GM21717 (cell line): ENCODE measurements around the gene GRK4.
A peak's percentile ranks its signal among the peaks of the same experiment; 100 is the strongest.
"Not testable (repeated sequence)": the region's sequence is repeated elsewhere in the genome, so short reads cannot be mapped to it uniquely, and the experiment has no call there.

ENCODE experiments used
- ATAC-seq: cut with Tn5 transposase; IDR thresholded peaks from one replicate; pipeline ENCODE4 v1.9.1; 2021; ENCODE audit warnings: mild to moderate bottlenecking, moderate library complexity; ENCODE audit not compliant: unreplicated experiment

GRK4 gene

GRCh38 chr4:2930758-2931511, 32.4 kb upstream of the GRK4 start:
- ATAC-seq, result no peak

- no peak for ATAC-seq
These were observed 31.7 kb upstream of the GRK4 start for GRCh38 chr4:2931512-2932301.

DNA sequence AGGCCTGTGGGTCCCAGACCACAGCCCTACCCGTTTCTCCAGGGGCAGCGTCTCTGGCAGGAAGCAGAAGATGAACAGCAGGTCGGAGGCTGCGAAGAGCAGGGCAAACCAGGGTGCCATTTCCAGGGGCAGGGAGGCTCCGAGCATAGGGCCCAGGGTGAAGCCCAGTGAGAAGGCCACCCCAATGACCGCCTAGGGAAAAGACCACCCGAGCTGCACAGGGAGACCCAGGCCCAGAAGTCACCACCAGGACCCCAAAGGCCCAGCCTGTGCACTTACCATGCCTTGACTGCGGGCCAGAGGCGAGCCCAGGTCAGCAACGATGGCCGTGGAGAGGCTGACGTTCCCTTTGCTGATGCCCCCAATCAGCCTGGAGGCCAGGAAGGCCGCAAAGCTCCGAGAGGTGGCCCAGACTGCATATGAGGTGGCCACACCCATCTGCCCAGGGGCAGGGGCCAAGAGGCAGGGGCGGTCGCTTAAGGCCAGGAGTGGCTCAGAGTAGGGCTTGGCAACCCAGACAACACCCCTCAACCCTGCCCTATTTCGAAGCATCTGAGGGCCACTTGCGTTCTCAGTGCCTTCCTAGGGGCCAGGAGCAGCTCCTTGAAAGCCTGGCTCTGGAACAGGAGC, 30.9 kb upstream of the GRK4 start:
- ATAC-seq, result no peak

GRCh38 chr4:2932951-2933565, 30.3 kb upstream of the GRK4 start:
- no peak for ATAC-seq

DNA sequence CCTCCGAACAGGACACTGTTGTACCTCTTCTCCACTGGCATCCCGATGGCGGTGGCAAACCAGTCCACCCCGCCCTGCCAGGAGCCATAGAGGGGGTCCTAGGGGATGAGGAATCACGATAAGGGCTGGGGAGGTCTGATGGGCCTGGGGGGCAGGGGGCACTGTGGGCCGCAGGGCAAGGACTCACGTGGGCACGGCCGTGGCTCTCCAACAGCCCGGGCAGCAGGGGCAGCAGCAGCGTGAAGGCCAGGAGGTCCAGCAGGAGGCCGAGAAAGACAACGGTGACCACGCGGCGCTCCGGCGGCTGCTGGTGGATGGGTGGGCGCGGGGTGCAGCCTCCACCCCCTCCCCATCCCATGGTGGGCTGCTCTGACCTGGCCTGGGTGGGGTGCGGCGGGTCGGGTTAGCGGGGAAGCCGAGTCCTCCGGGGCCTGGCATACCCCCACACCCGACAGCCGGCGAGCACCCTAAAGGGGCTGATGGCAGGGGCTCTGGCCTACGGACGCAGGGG, 29.8 kb upstream of the GRK4 start:
- ATAC-seq, result no peak

DNA sequence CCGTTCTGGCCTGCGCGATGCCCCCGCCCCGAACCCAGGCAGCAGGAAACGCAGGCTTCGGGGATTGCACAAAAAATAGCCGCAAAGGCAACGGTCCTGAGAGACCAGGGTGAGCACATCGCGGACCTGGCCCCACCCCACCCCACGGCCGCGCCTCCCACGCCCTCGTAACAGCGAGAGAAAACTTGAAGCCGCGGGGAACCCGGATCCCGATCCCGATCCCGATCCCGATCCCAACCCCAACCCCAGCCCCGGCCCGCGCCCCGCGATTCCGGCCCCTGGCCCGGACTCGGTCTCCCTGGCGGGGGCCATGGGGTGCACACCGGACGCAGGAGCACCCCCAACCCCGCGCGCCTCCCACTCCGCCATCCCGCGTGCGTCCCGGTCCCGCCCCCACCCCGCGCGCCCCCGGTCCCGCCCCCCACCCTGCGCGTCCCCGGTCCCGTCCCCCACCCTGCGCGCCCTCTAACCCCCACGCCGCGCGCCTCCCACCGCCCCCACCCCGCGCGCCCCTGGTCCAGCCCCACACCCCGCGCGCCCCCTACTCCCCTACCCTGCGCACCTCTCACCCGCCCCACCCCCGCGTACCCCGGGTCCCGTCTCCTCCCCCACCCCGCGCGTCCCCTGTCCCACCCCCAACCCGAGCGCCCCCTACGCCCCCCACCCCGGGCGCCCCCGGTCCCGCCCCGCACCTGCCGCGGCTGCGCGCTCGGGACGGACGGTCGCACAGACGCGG, 29.1 kb upstream of the GRK4 start:
- ATAC-seq, result no peak

DNA sequence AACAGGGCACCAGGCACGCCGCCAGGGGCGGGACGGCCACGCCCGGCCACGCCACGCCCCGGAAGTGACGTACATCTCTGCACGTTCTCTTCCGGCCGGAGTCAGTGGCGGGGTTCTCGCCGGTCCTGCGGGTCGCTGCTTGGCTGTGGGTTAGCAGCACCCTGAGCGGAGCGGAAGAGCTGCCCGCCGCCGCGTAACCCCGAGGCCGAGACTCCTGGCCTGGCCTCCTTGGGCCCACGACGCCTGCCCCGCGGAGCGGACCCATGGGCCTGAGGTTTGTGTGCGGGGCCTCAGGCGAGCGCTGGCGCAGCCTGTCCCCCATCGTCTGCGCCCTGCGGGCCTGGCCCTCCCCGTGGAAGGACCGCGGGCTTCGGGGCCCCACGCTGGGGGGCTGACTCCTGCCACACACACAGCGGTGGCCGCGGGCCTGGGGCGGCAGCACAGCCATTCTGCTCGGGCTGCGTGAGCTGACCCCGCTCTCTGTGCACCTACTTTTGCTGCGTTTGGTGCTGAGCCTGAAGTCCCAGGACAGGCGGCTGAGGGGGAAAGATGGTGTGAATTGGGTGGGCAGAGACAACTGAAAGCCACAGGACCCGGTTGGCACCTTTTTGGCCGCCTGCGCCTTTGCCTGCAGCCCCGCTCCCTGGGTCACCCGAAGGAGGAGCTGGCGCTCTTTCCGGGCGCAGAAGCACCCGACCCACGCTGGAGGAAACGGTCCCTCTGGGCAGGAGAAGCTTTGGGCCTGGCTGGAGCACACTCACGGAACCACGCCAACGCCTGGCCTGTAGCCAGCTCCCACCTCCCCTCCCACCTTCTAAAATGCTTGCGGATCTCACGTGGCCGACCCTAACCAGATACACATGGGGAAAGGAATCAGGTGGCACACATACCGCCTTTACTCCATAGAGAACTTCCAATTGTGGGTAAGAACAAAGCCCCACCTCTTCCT, 28.3 kb upstream of the GRK4 start:
- ATAC-seq, result peak; percentile 29

GRCh38 chr4:2935762-2936743, 27.3 kb upstream of the GRK4 start:
- ATAC-seq, result no peak

GRCh38 chr4:2936773-2937145, 26.6 kb upstream of the GRK4 start:
- ATAC-seq, result no peak

DNA sequence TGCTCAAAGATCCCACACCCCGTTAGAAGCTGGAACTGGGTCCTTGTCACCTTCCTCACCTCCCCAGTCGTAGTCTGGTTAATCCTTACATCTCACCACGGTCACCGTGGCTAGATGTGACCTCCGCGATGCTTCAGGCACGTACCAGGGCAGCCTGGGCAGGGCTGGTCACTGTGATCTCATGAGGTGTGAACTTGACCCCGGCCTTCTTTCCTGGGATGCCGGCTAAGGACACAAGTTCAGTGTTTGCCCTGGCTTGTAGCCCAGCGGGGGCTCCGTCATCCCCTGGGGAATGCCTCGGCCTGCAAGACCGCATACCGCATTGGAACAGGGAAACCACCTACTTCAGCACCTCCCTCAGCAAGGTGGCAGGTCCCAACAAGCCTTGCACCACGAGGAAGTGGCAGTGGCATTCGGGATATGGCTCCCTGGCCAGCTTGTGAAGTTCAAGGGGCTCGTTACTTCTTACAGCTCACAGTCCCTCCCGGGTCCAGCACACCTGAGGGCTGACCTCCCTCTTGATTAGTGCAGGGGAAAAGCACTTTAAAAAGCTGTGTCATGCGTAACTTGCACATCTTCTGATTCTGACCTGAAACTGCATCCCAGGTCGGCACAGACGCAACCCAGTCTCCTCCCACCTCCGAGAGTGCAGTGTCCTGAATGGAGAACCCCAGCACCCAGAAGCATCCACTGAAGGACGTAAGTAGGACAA, 26.1 kb upstream of the GRK4 start:
- ATAC-seq, result no peak

DNA sequence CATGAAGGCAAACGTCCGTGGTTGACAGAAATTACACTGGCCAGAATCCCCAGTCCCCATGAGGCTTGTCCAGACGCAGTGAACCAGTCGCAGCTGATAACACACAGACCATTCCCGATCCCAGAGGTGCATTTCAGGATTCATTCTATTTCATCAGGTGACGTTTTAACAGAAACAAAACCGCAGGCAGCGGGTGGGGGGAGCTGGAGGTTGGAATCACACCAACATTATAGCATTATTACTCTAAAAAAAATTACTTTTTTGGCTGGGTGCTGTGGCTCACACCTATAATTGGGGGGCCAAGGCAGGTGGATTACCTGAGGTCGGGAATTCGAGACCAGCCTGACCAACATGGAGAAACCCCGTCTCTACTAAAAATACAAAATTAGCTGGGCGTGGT, 25.4 kb upstream of the GRK4 start:
- no peak for ATAC-seq

- not testable (repeated sequence) for ATAC-seq
These were observed 25.0 kb upstream of the GRK4 start for GRCh38 chr4:2938411-2938810.

DNA sequence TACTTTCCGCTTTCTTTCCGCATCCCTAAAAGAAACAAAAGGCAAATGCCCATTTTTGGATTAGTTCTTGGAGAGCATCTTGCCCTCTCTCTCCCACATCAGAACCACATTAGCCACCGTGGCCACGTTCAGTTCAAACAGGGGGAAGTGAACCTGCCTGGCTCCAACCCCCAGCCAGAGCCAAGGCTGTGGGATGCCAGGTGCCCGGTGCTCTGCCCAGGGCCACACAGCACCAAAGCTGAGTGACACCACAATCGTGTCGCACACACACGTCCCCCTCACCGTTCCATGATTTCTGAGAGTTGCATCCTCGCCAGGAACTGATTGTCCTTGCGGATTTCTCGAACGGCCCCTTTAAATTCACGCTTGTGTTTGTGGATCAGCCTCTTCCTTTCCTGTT, 24.5 kb upstream of the GRK4 start:
- no peak for ATAC-seq

GRCh38 chr4:2939383-2940243, 23.8 kb upstream of the GRK4 start:
- ATAC-seq, result no peak

DNA sequence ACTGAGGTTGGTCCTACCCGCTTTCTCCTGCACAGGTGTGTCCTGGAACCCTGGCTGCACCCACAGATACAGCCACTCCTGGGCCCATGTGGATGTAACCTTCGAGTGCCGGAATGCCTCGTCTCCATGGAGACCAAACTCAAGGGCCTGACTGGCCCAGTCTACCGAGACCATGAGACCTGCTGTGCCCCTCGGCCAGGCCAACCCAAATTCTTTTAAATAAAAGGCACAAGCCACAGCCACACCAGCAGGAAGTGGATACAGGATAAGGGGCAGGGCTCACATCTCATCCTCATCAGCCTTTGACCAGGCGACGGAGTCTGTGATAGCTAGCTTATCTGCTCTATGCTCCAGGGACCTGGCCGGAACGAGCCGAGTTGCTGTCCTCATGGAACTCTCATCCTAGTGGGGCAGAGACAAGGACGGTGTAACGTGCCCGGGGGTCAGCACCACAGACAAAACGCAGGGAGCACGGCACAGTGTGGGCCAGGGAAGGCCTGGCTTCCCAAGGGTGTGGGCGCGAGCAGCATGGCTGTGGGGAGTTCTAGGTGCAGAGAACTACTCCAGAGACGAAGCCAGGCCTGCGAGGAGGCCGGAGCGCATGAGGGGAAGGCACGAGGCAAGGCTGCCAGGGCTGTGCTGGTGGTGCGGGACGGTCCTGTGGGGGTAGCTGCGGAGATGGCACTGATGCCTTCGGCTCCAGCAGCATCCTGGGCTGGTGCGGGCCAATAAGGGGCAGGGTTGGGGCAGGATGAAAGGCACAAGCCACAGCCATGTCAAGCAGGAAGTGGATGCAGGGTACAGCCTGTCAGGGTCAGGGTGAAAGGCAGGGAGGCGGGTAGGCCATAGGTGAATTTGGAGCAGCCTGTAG, 22.9 kb upstream of the GRK4 start:
- ATAC-seq, result no peak
